Kidney (tissue), 14 donors: ENCODE results near the gene DIAPH3. TPM values are rescaled to one million over a fixed set of nuclear protein-coding genes. Genes with fewer than 3 reads are reported as not detected.

ENCODE experiments used
- DNase-seq, 5 donors: peaks; one replicate each; pipeline ENCODE4 v3.0.0-alpha.2; 2013 to 2020
- FAIRE-seq: peaks from 2 replicates; lab custom pipeline; 2012; peaks lifted over from hg19 to GRCh38; lab: Jason Lieb, UNC
- H3K27ac ChIP-seq, 2 donors: one replicate each; pipeline ENCODE4 v1.7.0; 2013; ENCODE audit warnings: low read depth in 2 of 2, low read length in 2 of 2, inconsistent platforms in 1 of 2
- H3K27me3 ChIP-seq: one replicate; pipeline ENCODE4 v1.7.1; 2013; ENCODE audit warnings: low read length, inconsistent platforms; ENCODE audit not compliant: control insufficient read depth, insufficient read depth
- H3K36me3 ChIP-seq, 3 donors: one replicate each; pipeline versions ENCODE4 v1.7.0 to v1.7.1; 2013; ENCODE audit warnings: low read length in 3 of 3, control low read depth in 1 of 3, inconsistent platforms in 1 of 3; ENCODE audit not compliant: insufficient read depth in 3 of 3, control insufficient read depth in 2 of 3
- H3K4me1 ChIP-seq, 3 donors: one replicate each; pipeline versions ENCODE4 v1.7.0 to v1.7.1; 2013; ENCODE audit warnings: low read length in 3 of 3, inconsistent platforms in 1 of 3, low read depth in 1 of 3; ENCODE audit not compliant: control insufficient read depth in 2 of 3, insufficient read depth in 2 of 3
- H3K4me3 ChIP-seq, 3 donors: one replicate each; pipeline versions ENCODE4 v1.7.0 to v1.8.1; 2013; ENCODE audit warnings: low read length in 3 of 3, control low read depth in 1 of 3, inconsistent platforms in 1 of 3
- H3K9ac ChIP-seq, 3 donors: one replicate each; pipeline versions ENCODE4 v1.7.0 to v1.7.1; 2013; ENCODE audit warnings: low read length in 3 of 3, control low read depth in 1 of 3, inconsistent platforms in 1 of 3
- H3K9me3 ChIP-seq, 3 donors: one replicate each; pipeline versions ENCODE4 v1.7.0 to v1.7.1; 2013; ENCODE audit warnings: low read length in 3 of 3, control low read depth in 1 of 3, inconsistent platforms in 1 of 3; ENCODE audit not compliant: control insufficient read depth in 2 of 3, insufficient read depth in 1 of 3
- intact Hi-C: fragments of 100-400 bp; cut with DNase I; formaldehyde crosslinking; loops from one replicate; pipeline ENCODE4 v1.11.1; 2022
- polyA plus RNA-seq: library from polyadenylated mRNA; stranded (reverse); fragments of 350-450 nt; fragmentation: Illumina TruSeq; extraction: RNeasy Lipid Tissue Mini Kit (QIAGEN cat#74804); gene quantifications from one replicate; pipeline ENCODE4 v1.2.3, GENCODE V29; 2014; ENCODE audit warnings: low read depth, low replicate concordance; ENCODE audit not compliant: insufficient read depth
- total RNA-seq: library from RNA; stranded (reverse); fragmentation: NEBNext Ultra II Directional; extraction: Animal tissue kit (Norgen Biotek cat#: 25700); gene quantifications from one replicate; pipeline ENCODE4 v1.2.1, GENCODE V29; 2021
- TF ChIP-seq, protein P1 (sequence below): IDR thresholded peaks from 3 replicates; pipeline ENCODE4 v1.5.1; 2012; ENCODE audit warnings: mild to moderate bottlenecking, moderate library complexity, borderline replicate concordance; ENCODE audit not compliant: insufficient read depth; ENCODE audit errors: extremely low read depth
- donor health status: control.
- donor health status: control.
- donor health status: control.
- donor health status: control.
- donor health status: control.
- donor health status: DM: yes; HTN: yes; CAD: no.
- donor health status: Normal renal cell carcinoma (clear cell type).

DIAPH3 gene
- total and polyA plus RNA-seq, 2 donors from 2014 or later: 2.0 to 2.7 TPM

DNA sequence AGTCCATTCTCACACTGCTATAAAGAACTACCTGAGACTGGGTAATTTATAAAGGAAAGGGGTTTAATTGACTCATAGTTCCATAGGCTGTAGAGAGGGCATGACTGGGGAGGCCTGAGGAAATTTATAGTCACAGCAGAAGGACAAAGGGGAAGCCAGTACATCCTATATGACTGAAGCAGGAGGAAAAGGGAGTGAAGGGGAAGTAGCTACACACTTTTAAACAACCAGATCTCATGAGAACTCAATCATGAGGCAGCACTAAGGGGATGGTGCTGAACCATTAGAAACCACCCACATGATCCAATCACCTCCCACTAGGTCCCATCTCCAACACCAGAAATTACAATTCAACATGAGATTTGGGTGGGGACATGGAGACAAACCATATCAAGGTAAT, 209.1 kb downstream of the DIAPH3 start:
- Histone ChIP-seq H3K9me3 (peaks cover 0 to 2% (median 0%) of the 10 kb centered on the region in 3 donors), H3K4me3 (no peak overlapping the region), H3K27me3 (no peaks in the 10 kb centered on the region), H3K27ac (no peak overlapping the region), H3K36me3 (no peaks in the 10 kb centered on the region), H3K4me1 (no peaks in the 10 kb centered on the region), H3K9ac (no peak overlapping the region)
- TF ChIP-seq, protein P1, sequence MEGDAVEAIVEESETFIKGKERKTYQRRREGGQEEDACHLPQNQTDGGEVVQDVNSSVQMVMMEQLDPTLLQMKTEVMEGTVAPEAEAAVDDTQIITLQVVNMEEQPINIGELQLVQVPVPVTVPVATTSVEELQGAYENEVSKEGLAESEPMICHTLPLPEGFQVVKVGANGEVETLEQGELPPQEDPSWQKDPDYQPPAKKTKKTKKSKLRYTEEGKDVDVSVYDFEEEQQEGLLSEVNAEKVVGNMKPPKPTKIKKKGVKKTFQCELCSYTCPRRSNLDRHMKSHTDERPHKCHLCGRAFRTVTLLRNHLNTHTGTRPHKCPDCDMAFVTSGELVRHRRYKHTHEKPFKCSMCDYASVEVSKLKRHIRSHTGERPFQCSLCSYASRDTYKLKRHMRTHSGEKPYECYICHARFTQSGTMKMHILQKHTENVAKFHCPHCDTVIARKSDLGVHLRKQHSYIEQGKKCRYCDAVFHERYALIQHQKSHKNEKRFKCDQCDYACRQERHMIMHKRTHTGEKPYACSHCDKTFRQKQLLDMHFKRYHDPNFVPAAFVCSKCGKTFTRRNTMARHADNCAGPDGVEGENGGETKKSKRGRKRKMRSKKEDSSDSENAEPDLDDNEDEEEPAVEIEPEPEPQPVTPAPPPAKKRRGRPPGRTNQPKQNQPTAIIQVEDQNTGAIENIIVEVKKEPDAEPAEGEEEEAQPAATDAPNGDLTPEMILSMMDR: no peak
- no peak for DNase-seq
- intact Hi-C loops: no loop called here
- FAIRE-seq: no peak

DNA sequence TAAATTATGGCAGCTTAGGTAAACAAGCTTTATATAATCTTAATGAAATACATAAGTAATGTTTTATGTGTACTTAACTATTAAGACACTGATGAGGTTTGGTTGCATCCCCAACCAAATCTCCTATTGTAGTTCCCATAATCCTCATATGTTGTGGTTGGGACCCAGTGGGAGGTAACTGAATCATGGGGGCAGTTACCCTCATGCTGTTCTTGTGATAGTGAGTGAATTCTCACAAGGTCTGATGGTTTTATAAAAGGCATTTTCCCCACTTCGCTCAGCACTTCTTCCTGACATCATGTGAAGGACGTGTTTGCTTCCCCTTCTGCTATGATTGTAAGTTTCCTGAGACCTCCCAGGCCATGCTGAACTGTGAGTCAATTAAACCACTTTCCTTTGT, 212.7 kb downstream of the DIAPH3 start:
- peaks cover 0 to 2% (median 0%) of the 10 kb centered on the region in 3 donors for H3K9me3 ChIP-seq
- H3K4me3 ChIP-seq: no peak overlapping the region
- no peak for DNase-seq
- intact Hi-C loops: no loop called here
- H3K36me3 ChIP-seq: no peaks in the 10 kb centered on the region
- H3K9ac ChIP-seq: no peak overlapping the region
- no peak overlapping the region for H3K27ac ChIP-seq
- TF ChIP-seq, protein P1: no peak
- FAIRE-seq: no peak
- no peaks in the 10 kb centered on the region for H3K4me1 ChIP-seq
- H3K27me3 ChIP-seq: no peaks in the 10 kb centered on the region

DNA sequence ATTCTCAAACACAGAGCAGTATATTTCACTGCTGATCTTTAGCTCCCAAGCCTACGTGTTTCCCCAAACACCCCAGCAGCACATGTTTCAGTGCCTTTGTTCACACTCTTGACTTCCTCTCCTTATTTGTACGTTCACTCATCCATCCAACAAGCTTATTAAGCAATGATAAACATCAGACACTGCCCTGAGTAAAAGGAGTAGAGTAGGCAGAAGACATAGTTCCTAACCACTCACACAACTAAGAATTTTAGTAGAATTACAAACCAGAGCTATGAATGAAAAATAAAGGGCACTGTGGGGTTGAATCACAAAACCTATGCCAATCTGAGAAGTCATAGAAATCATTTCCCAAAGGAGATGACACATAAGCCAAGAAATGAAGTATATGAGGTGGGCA, 213.5 kb downstream of the DIAPH3 start:
- TF ChIP-seq, protein P1: no peak
- peak in 2 of 5 donors; percentile 6 to 25 for DNase-seq

DNA sequence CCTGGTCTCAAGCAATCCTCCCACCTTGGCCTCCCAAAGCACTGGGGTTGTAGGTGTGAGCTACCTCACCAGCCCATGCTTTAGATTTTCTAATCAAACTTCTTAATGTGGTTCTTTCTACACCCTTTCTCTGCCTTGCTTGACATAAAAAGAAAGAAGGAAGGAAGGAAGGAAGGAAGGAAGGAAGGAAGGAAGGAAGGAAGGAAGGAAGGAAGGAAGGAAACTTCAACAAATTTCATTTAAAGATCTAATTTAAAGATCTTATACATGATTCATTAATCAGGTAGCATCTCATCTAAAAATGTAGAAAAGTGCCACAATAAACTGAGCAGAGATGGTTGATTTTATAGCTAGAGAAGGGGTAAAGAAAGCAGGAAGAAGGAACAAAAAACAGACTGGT, 215.0 kb downstream of the DIAPH3 start:
- TF ChIP-seq, protein P1: no peak
- FAIRE-seq: no peak
- no peaks in the 10 kb centered on the region for H3K36me3 ChIP-seq
- no peak overlapping the region for H3K9ac ChIP-seq
- H3K4me1 ChIP-seq: no peaks in the 10 kb centered on the region
- no peak overlapping the region for H3K4me3 ChIP-seq
- H3K9me3 ChIP-seq: no peaks in the 10 kb centered on the region
- H3K27me3 ChIP-seq: no peaks in the 10 kb centered on the region
- DNase-seq: no peak
- H3K27ac ChIP-seq: no peak overlapping the region
- intact Hi-C loops: no loop called here

More for the DNA sequence above, 213.5 kb downstream of the DIAPH3 start:
- Histone ChIP-seq H3K9ac (no peak overlapping the region), H3K27me3 (no peaks in the 10 kb centered on the region), H3K27ac (no peak overlapping the region), H3K9me3 (no peaks in the 10 kb centered on the region), H3K4me3 (no peak overlapping the region), H3K4me1 (no peaks in the 10 kb centered on the region), H3K36me3 (no peaks in the 10 kb centered on the region)
- intact Hi-C loops: no loop called here
- no peak for FAIRE-seq
